ENCODE measurements around the gene SLC16A4.
"Not testable (repeated sequence)": the region's sequence is repeated elsewhere in the genome, so short reads cannot be mapped to it uniquely, and the experiment has no call there.

Gene SLC16A4

DNA sequence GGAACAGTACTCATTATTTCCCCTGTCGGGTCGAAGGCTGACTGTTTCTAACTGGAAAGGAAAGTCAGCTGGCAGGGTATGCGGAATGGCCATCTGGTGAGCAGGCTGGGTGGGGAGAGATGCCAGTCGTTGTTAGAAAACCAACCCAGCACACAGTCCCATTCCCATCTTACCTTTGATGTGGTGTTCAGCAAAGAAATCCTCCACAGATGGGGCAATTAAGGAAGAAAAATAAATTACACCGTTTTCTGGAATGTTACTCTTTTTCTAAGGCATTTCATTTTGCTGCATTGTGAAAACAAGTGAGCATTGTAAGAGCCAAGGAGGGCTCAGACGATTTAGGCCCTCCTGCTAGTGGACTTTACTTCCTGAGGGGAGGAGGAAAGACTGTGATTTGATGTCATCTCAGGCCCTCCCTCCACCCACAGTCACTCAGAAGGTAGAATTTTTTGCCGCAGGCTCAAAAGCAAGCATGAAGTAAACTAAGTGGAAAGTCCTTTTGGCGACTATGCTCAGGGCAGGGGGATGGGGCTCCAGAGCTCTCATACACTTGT is at the start of gene SLC16A4:
Gene SLC16A4 (minus strand): TSS at position 335 of the 554 bp plus-strand sequence. CDS start 1,703 bp downstream, outside the sequence.
- no peak for DNase-seq

- DNase-seq = not testable (repeated sequence)
Measured at GRCh38 chr1:110439873-110440272, 49.0 kb upstream of the SLC16A4 start.

DNA sequence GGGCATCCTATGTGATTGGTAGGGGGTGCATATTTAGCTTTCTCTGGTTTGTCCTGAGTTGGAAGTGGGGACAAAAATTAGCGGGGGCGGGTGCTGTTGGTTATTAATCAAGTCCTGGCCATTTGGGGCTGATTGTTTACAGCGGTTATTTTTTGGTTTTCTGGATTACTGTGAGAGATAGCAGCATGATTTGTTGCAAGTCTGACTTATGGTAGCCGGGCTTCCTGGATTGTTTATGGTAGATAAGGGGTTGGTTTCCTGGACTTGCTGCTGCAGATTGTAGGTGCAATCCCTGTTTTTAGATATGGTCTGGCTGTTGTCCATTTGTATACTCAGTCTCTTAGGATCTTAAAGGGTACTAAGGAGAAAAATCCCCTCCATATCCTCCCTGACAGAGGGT is 48.1 kb upstream of the SLC16A4 start:
- no peak for DNase-seq

DNA sequence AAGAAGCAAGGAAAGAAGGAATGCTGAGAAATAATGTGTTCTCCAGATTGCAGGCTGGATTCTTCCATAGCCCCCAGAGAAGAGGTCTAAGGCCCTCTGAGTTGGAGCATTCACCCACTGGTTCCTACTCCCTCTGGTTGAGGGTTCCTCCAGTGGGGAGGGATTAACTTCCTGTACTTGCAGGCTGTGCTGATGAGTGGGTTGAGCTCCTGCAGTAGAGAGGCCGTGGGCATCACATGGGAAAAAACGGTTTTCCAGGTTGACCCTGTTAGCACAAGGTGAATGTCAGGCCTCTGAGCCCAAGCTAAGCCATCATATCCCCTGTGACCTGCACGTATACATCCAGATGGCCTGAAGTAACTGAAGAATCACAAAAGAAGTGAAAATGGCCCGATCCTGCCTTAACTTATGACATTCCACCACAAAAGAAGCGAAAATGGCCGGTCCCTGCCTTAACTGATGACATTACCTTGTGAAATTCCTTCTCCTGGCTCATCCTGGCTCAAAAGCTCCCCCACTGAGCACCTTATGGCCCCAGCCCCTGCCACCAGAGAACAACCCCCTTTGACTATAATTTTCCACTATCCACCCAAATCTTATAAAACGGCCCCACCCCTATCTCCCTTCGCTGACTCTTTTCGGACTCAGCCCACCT is 46.9 kb upstream of the SLC16A4 start:
- not testable (repeated sequence) for DNase-seq

DNA sequence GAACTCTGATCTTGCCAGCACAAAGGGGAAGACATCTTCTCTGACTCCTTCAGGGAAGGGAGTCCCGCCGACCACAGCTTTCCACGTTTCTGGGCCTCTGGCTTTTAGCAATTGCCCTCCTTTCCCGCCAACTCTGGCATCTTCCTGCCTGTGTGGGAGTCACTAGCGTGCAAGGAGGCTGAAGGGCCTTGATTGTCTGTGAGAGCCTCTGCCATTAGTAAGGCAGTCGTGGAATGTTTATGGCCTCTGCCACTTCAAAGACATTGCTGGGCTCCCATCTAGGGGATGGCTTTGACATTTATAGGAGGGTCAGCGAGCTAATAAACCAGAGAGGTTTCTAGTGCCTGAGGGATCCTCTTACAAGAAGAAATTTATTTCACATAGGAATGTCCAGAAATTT is 45.8 kb upstream of the SLC16A4 start:
- DNase-seq = no peak

GRCh38 chr1:110434946-110435345 is 44.1 kb upstream of the SLC16A4 start:
- no peak for DNase-seq

DNA sequence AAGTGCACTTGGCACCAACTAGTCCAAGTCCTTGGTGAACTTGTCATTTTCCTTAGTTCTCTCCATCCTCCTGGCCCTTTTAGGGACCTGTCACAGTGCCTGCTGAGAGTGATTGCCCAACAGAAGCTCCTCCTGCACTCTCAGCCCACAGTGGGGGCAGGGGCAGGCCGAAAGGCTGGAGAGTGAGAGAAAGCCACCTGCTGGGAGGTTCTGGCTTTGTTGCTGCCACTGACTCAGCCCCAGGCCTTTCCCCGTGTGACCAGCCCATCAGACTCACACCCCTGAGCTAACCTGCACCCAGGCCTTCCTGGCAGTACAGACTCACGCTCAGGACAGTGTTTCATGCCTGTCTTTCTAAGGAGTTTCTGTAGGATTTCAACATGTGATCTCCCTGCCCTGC is 43.0 kb upstream of the SLC16A4 start:
- DNase-seq = peak in 1 of 2 donors; percentile 37

DNA sequence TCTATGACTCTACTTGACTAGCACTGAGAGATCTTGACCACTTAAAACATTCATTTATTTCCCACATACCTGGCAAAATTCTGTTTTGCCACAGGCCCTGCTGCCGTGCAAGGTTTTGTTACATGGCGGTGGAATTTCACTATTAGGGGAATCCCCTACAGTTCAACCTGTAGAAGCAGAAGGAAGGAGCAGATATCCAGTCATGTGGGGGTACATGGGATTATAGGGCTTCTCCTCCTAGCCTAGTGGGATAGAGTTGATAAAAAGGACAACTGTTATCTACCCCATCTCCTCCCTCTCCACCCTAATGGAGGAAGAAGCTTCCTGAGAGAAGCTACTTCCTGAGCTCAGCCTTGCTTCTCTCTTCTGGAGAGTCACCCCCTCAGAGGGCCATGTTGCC is 42.4 kb upstream of the SLC16A4 start:
- no peak for DNase-seq

GRCh38 chr1:110430901-110431300 is 40.1 kb upstream of the SLC16A4 start:
- DNase-seq = no peak

- no peak for DNase-seq
Measured at GRCh38 chr1:110430366-110430765, 39.5 kb upstream of the SLC16A4 start.

DNA sequence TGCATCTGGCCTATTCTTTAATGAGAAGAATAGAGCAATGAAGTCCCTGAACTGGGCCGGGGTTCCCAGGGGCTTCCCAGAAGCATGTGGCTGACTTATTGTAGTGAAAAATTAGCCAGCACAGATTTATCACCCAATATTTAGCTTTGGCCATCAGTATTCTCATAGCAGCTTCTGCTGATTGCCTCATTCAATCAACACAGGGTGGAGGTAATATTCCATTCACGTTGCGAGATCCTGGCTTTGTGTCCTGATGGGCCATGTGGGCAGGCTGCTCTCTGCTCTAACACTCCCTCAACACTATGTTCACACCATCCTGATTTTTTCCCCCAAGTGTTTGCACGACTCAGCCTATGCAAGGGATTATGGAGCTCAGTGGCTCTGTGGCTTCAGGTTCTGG is 38.1 kb upstream of the SLC16A4 start:
- no peak for DNase-seq

GRCh38 chr1:110426854-110427253 is 36.0 kb upstream of the SLC16A4 start:
- no peak for DNase-seq

GRCh38 chr1:110425612-110426152 is 34.9 kb upstream of the SLC16A4 start:
- no peak for DNase-seq

DNA sequence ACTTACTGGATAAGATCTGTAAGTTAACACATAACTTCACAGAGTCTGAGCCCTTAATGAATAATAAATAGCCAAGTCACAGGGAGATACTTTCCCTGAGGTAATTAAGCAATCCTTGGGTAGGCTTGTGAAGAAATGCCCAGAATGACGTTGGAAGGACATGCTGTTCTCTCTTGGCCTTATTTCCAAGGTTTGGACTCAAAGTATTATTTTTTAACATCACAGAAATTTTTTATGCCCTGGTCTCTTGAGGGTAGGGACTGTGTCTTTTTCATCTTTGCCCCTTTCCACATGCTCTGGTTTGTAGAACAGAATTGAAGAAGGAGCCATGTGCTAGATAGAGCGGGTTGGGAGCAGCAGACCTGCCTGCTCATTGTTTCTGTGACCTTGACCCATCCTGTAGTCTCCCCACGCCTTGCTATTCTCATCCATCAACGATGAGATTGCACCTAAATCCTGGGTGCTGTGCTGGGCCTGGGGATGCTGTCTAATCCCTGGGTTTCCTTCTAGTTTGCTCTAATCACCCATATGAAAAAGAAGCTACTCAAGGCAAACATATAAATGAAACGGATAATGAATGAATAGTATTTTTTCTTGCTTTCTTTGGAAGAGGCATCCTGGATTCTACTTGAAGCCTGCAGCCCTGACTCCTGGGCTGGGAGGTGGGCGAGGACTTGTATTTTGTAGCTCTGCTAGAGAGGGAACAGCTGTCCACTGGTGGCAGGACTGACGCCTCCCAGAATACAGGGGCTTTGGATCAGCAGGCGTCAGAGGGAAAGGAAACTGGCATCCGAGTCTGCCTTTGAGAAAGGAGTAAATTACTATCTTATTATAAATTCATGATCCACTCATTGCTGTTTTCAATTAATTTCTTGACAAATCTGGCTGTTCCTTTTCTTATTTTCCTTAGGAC is 34.1 kb upstream of the SLC16A4 start:
- DNase-seq = no peak

DNA sequence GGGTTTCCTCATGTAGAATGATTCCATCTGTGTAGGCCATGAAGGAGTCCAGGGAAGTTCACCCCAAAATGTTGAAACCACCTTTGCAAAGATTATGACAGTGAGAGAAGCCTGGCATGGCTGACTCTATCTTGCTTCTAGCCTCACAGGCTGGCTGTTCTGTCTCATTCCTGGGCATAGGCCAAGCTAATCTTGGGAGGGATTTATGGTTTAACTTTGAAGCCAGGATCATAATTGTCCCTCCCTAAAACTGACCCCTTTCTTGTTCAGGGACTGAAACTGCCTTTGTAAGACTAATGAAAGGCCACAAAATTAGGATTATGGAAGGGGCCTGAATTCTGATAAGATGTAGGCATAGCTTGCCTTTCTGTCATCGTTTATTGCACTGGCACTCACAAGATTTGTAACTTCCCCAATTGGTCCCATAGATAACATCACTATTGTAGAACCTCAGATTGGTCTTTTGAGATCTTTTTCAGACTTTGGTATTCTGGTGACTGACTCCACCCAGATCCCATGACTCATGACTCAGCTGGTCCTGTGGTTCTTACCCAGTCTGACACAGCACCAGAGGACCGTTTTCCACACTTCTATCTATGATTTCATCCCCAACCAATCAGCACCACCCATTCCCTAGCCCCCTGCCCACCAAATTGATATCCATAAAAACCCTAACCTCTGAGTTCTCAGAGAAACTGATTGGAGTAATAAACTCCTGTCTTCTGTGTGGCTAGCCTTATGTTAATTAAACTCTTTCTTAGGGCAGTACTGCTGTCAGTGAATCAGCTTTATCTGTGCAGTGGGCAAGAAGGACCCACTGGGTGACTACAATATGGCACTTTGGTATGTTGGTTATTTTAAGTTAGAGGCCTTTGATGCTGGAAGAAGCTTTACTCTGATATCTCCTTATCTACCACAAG is 30.3 kb upstream of the SLC16A4 start:
- DNase-seq = peak in 1 of 2 donors; percentile 34

DNA sequence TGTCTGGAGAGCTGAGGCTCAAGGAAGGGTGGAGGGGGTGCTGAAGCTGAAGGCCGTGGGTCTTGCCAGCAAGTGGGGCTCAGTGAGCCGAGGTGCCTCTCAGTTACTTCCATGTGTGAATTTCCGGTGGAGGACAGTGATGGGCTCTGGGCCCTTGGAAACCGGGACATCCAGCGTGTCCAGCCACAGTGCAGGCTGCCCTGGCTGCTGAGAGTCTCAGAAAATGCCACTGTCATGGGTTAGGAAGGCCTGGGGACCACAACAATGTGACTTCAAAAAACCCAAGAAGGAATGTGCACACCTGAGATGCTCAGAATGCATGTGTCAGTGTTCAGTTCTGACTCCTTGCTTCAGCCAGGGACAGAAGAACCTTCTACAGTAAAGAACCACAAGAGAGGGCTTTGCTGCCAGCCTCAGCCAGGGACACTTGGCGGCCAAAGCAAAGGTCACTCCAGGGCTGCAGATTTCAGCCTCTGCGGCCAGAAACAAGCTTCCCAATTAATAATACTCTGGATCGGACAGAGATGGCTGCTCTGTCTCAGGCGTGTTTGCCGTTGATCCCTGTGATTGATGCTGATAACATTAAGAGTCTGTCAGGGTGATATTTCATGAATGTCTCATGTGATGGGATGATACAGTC is 29.3 kb upstream of the SLC16A4 start:
- DNase-seq = no peak

- no peak for DNase-seq
Measured at GRCh38 chr1:110418729-110419128, 27.9 kb upstream of the SLC16A4 start.

- DNase-seq = not testable (repeated sequence)
Measured at GRCh38 chr1:110413045-110413444, 22.2 kb upstream of the SLC16A4 start.

GRCh38 chr1:110412576-110412975 is 21.8 kb upstream of the SLC16A4 start:
- peak; percentile 68 to 72 for DNase-seq

DNA sequence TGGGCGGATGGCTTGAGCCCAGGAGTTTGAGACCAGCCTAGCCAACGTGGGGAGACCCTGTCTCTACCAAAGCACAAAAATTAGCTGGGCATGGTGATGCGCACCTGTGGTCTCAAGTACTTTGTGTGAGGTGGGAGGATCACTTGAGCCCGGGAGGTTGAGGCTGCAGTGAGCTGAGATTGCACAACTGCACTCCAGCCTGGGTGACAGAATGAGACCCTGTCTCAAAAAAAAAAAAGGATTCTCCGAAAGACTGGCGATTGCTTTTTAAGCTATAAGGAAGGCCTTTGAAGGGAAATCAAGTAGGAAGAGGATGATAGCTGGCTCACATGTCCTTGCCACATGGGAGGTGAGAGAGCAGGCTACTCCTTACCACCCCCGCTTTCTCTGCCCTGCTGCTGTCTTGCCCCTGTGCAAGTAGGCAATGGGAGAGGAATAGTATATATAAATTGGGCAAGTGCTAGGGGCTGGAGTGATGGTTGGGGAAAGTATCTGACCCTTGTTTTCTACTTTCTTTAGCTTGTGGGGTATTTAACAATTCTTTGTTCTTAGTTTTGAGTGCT is 20.4 kb upstream of the SLC16A4 start:
- no peak for DNase-seq

- no peak for DNase-seq
Measured at GRCh38 chr1:110409316-110409715, 18.5 kb upstream of the SLC16A4 start.

- no peak for DNase-seq
Measured at GRCh38 chr1:110408488-110408887, 17.7 kb upstream of the SLC16A4 start.
